Left forelimb (tissue), 1 donor: Measurements from ENCODE around the gene JAKMIP1.

ENCODE experiments used
- DNase-seq: peaks from one replicate; pipeline ENCODE4 v3.0.0-alpha.2; 2018; ENCODE audit warnings: low spot score

JAKMIP1 gene

GRCh38 chr4:6180841-6181631, 19.3 kb downstream of the JAKMIP1 start:
- no peak for DNase-seq

DNA sequence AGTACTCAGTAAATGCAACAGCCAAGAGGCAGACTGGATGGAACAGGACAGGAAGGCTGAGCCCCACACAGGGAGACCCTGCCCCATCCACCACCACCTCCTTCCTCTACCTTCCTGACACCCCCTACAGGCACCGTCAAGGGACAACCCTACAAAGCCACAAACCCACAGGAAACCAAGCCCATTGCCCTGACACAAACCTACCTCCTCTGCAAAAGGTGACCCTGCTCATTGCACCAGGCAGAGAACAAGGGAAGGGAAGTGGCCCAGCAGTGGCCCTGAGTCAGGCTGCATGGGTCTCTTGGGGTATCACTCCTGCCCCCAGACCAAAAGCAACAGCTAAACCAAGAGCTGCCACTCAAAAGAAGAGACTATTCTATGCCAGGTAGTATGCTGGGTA, 21.0 kb downstream of the JAKMIP1 start:
- DNase-seq, result no peak

DNA sequence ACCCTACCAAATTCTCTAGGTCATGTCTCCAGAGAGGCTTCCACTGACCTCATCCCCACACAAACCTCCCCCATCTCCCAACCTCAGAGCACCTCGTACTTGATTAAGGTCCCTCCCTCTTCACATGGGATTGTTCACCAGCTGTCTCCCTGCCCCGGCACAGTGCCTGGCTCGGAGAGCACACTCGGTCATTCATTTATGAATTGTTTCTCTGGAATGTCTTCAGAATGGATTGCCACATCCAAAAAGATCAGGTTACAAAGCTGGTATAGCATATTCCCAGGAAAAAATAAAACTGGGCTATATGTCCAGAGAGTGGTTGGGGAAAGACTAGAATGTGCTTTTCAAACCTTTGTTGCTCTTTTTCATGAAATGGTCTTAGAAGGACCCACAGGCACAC, 21.6 kb downstream of the JAKMIP1 start:
- DNase-seq, result no peak

- DNase-seq, result no peak
Measured at GRCh38 chr4:6177587-6178197, 22.7 kb downstream of the JAKMIP1 start.

GRCh38 chr4:6175426-6175825, 24.9 kb downstream of the JAKMIP1 start:
- DNase-seq, result no peak

DNA sequence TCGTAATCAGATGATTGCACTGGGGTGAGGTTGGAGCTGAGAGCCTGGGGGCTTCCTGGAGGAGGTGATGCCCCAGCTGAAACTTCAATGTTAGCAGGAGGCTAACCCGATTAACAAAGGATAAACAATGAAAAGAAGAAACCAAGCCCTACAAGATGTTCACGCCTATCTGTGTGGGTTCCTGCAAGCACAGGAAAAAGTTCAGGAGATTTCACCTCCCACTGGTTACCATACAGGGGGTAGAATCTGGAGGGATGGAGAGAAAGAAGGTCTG, 27.5 kb downstream of the JAKMIP1 start:
- DNase-seq, result no peak

GRCh38 chr4:6172093-6172926, 28.0 kb downstream of the JAKMIP1 start:
- no peak for DNase-seq

GRCh38 chr4:6169239-6169638, 31.1 kb downstream of the JAKMIP1 start:
- DNase-seq, result no peak

DNA sequence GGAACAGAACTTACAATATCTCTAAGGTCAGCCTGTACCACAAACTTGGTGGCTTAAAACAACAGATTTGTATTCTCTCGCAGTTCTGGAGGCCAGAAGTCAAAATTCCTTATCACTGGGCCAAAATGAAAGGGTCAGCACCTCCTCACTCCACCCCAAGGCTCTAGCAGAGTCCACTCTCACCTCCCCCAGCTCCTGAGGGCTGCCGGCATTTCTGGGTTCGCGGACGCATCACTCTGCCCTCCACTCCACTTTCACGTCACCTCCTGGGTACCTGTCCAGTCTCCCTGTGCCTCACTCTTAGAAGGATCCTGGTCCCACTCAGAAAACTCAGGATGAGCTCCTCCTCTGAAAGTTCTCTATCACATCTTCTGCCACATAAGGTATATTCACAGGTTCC, 34.6 kb downstream of the JAKMIP1 start:
- no peak for DNase-seq

GRCh38 chr4:6162885-6163284, 37.5 kb downstream of the JAKMIP1 start:
- DNase-seq, result no peak

DNA sequence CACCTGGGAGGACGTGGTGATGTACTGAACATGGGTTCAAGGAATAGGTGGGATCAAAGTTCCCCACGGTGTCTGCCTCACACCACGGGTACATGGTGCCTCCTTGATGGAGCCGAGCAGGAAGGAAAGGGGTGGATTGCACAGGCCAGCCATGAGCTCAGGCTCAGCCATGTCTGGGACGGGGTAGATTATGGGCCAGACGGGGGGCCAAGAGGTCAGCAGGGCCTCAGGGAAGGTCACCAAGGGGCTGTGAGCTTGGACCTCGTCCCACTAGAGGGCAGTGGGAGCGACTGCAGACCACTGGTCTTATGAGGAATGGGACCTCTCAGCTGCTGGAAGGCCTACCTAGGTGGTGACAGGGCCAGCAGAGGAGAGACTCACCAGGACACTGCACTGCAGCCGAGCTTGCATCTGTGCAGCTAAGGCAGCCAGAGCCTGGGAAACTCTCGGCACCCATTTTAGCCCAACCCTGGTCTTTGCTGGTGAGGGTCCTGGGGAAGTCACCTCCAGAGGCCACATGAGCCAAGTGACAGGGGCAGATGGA, 38.4 kb downstream of the JAKMIP1 start:
- DNase-seq, result no peak

DNA sequence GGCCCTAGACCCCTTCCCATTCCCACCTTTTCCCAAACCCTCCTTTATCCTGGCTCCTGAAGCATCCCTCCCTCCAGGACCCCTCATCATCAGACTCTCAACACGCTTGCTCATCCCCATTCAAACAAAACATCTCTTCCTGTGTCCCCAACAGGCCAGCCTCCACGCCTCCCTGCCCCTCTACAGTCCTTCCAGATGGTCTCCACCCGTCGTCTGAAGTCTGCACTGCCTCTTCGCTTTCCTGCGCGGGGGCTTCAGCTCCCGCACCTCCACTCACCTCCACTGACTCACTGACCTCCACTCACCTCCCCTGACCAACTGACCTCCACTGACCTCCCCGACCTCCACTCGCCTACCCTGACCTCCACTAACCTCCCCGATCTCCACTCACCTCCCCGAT, 39.8 kb downstream of the JAKMIP1 start:
- DNase-seq, result no peak

DNA sequence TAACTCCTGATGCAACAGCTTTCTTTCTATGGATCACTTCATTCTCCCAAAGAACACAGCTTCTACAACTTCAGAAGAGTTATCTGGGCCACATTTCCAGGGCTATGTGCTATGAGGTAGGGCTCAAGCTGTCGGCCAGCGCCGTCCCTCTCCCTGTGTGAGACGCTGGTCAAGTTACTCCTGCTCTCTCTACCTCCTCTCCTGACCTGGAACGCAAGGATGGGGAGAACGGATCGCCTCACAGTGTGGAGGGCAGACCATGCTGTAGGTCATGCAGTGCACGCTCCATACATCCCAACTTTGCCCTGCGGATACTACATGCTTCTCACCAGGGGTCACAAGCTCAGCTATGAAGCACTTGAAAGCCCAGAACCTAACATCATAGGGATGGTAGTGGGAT, 42.4 kb downstream of the JAKMIP1 start:
- no peak for DNase-seq

- DNase-seq, result no peak
Measured at GRCh38 chr4:6155996-6156750, 44.2 kb downstream of the JAKMIP1 start.

GRCh38 chr4:6154875-6155274, 45.5 kb downstream of the JAKMIP1 start:
- no peak for DNase-seq

DNA sequence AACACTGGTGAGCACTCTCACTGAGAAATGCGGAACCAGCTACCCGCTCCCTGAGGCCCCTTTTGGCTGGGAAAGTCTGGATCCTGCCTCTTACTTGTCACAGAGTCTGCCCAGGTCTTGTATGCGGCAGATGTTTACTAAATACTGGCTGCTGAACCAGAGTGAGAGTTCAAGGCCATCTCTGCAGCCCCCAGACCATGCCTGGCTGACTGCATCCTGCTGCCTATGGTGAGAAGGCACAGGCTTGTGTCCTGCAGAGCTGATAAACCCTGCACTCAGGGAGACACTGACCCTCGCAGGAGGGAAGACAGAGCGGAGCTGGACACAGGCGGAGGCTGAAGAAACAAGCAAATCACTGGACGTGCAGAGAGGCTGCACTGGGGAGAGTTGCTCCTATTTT, 46.5 kb downstream of the JAKMIP1 start:
- DNase-seq, result no peak

DNA sequence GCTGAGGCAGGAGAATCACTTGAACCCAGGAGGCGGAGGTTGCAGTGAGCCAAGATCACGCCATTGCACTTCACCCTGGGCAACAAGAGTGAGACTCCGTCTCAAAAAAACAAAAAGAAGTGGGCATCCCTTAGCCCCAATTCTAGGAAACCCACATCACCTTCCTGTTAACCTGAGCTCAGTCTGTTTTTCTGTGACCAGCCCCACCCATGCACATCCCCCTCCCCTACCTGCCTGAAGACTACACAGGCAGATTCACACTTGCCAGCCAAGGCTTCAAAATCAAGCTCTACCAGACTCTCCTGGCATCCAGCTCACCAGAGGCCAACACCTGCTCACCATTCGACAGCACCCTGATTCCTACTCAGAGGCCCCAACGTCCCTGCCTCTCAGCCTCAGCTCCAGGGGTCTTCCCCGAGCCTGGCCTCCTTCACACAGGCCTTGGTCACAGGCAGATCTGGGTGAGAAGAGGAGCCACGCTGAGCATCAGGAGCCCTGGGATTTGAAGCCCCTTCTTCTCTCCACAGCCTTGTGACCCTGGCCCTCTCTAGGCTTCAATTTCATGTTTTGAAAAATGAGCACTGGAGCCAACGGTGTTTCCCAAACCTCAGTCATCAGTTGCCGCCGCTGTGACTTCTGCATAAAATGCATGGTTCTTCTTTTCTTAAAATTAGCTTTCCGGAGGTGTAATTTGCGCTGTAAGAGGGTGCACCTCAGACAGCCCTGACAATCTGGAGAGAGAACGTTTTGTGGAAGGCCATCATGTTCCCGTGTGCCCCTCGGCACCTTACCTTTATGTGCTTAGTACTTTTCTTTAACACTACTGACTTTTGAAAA, 47.3 kb downstream of the JAKMIP1 start:
- no peak for DNase-seq

GRCh38 chr4:6150046-6150735, 50.2 kb downstream of the JAKMIP1 start:
- DNase-seq, result no peak

GRCh38 chr4:6148506-6149205, 51.7 kb downstream of the JAKMIP1 start:
- DNase-seq, result no peak

GRCh38 chr4:6147441-6147840, 52.9 kb downstream of the JAKMIP1 start:
- DNase-seq, result no peak
